Prostate gland (tissue), 2 donors: Measurements from ENCODE around the gene ERC2. TPM values are rescaled to one million over a fixed set of nuclear protein-coding genes. Genes with fewer than 3 reads are reported as not detected.

ENCODE experiments used
- DNase-seq: peaks from one replicate; pipeline ENCODE4 v3.0.0-alpha.2; 2019; ENCODE audit warnings: low spot score
- H3K27ac ChIP-seq, 2 donors: fragments of 200-600 bp; sonication (generic); 2 replicates each; pipeline ENCODE4 v1.5.1; 2017 to 2019
- H3K27me3 ChIP-seq: fragments of 200-600 bp; sonication (generic); replicated peaks from 2 replicates; pipeline ENCODE4 v1.5.1; 2019; ENCODE audit not compliant: insufficient read depth
- H3K36me3 ChIP-seq, 2 donors: fragments of 200-600 bp; sonication (generic); 1 replicate in 1 of 2; 2 replicates in 1 of 2; pipeline versions ENCODE4 v1.5.1 to v1.8.1; 2017 to 2019
- H3K4me1 ChIP-seq: fragments of 200-600 bp; sonication (generic); replicated peaks from 2 replicates; pipeline ENCODE4 v1.5.1; 2019
- H3K4me3 ChIP-seq, 2 donors: fragments of 200-600 bp; sonication (generic); 2 replicates each; pipeline ENCODE4 v1.5.1; 2017 to 2019
- H3K9me3 ChIP-seq: fragments of 200-600 bp; sonication (generic); 2 replicates; pipeline ENCODE4 v1.5.1; 2017
- POLR2A ChIP-seq: fragments of 450-650 bp; IDR thresholded peaks from one replicate; pipeline ENCODE4 v1.6.1; 2016; ENCODE audit warnings: antibody characterized with exemption, mild to moderate bottlenecking
- POLR2AphosphoS5 ChIP-seq: sonication (generic); formaldehyde crosslinking; IDR thresholded peaks from one replicate; pipeline ENCODE4 v1.6.1; 2017; ENCODE audit warnings: antibody characterized with exemption
- WGBS: methylation state at CpG from one replicate; pipeline ENCODE4 v1.1.5; 2018; 5-methylcytosine and 5-hydroxymethylcytosine counted together
- intact Hi-C: fragments of 100-400 bp; cut with DNase I; formaldehyde crosslinking; loops from one replicate; pipeline ENCODE4 v1.14.2; 2022
- total RNA-seq, 2 donors: library from RNA; depleted of rRNA; stranded (reverse); fragments of >200 nt; gene quantifications; one replicate each; pipeline ENCODE4 v1.1.0, GENCODE V29; 2016
- TF ChIP-seq, protein P1 (sequence below), 4 experiments: fragments of 200-600 bp in 2 of 4; fragments of 450-650 bp in 2 of 4; sonication (generic) in 2 of 4; IDR thresholded peaks; 1 replicate in 3 of 4; 2 replicates in 1 of 4; pipeline ENCODE4 v1.5.1; 2016 to 2019; ENCODE audit warnings: antibody characterized with exemption in 4 of 4, mild to moderate bottlenecking in 2 of 4, moderate library complexity in 2 of 4

ERC2 gene
- total RNA-seq, 2 donors from 2014 or later, result 1.0 to 2.7 TPM

DNA sequence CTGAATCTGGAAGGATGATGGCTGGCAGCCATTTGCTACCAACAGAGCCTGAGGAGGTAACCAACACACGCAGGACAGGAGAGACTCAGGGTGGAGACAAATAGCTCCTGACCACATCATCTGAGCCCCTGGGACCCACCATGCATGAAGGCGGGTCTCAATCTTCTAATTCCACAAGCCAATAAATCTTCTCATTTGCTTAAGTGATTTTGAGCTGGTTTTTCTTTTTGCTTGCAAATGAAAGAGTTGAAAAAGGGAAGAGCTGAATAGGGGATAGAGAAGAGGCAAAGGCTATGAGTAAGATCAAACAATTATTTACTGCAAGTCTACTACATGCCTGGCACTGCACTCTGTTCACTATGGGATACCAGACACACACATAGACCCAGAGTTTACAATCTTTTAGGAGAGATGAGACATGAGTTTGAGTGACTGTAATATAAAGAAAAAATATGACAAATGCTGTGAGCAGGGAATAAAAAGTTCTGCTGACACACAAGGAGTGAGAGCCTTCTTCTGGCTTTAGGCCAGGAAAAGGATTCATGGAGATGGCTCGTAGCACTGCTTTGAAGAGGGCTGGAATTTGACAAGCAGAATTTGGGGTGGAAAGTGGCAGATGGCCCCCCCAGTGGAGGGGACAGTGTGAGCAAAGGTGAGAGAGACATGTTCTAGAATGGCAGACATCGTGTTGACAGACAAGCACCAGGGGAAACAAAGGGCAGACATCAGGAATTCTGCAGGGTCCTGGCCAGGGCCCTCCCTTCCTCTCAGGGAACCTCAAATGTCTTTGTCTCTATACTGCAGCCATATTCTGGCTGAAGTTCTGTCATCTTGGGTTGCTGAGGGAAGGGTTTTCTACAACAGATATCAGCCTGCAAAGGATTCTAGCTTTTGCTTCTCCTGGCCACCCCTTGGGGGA, 911.4 kb downstream of the ERC2 start:
- intact Hi-C loops, result no loop called here
- no peak overlapping the region for H3K4me3 ChIP-seq
- H3K27ac ChIP-seq, result no peak overlapping the region
- H3K27me3 ChIP-seq, result no peaks in the 10 kb centered on the region
- H3K36me3 ChIP-seq, result no peaks in the 10 kb centered on the region
- DNase-seq, result no peak
- H3K9me3 ChIP-seq, result no peaks in the 10 kb centered on the region
- 79% methylated on average over 4 of the region's 4 CpGs for WGBS
- TF ChIP-seq POLR2A (no peak), POLR2AphosphoS5 (no peak)
- TF ChIP-seq, protein P1, sequence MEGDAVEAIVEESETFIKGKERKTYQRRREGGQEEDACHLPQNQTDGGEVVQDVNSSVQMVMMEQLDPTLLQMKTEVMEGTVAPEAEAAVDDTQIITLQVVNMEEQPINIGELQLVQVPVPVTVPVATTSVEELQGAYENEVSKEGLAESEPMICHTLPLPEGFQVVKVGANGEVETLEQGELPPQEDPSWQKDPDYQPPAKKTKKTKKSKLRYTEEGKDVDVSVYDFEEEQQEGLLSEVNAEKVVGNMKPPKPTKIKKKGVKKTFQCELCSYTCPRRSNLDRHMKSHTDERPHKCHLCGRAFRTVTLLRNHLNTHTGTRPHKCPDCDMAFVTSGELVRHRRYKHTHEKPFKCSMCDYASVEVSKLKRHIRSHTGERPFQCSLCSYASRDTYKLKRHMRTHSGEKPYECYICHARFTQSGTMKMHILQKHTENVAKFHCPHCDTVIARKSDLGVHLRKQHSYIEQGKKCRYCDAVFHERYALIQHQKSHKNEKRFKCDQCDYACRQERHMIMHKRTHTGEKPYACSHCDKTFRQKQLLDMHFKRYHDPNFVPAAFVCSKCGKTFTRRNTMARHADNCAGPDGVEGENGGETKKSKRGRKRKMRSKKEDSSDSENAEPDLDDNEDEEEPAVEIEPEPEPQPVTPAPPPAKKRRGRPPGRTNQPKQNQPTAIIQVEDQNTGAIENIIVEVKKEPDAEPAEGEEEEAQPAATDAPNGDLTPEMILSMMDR (IDR thresholded peaks at IDR 0.05), result no peak
- no peaks in the 10 kb centered on the region for H3K4me1 ChIP-seq

DNA sequence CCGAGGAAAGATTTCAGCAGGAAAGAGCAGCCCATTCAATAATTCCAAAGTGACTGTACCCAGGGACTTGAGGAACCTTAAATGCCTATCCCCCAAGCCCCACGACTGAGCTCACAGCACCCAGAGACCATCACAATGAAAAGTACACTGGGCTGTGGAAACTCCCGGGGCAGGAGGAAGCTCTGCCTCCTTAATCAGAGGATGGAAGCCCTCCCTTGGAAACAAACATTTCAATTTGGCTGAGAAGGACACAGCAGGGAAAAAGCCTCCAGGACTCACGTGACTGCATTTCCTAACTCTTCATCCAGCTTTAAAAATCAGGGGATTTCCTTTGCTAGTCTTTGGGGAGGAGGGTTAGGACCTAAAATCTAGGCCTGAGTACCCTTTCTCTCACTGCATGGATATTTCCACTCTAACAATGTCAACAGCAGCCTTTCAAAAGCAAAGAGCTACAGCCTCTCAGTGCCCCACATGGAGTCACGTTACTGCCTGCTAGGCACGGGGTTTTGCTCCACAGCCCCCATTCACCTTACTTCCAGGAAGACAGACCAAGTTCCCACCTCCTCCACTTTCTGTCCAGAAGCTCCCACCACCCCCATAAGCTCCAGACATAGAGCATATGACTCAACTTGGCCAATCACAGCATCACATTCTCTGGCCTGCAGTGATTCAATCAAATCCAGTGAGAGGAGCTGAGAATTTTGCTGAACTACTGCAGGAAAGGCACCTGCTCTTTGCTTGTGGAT, 912.2 kb downstream of the ERC2 start:
- Histone ChIP-seq H3K27ac (no peak overlapping the region), H3K4me1 (no peaks in the 10 kb centered on the region), H3K4me3 (no peak overlapping the region), H3K27me3 (no peaks in the 10 kb centered on the region), H3K9me3 (no peaks in the 10 kb centered on the region), H3K36me3 (no peaks in the 10 kb centered on the region)
- 77% methylated on average over 6 of the region's 6 CpGs for WGBS
- TF ChIP-seq POLR2AphosphoS5, result no peak
- TF ChIP-seq, protein P1 (IDR thresholded peaks at IDR 0.05), result no peak
- TF ChIP-seq POLR2A, result no peak
- no peak for DNase-seq
- intact Hi-C loops, result no loop called here

DNA sequence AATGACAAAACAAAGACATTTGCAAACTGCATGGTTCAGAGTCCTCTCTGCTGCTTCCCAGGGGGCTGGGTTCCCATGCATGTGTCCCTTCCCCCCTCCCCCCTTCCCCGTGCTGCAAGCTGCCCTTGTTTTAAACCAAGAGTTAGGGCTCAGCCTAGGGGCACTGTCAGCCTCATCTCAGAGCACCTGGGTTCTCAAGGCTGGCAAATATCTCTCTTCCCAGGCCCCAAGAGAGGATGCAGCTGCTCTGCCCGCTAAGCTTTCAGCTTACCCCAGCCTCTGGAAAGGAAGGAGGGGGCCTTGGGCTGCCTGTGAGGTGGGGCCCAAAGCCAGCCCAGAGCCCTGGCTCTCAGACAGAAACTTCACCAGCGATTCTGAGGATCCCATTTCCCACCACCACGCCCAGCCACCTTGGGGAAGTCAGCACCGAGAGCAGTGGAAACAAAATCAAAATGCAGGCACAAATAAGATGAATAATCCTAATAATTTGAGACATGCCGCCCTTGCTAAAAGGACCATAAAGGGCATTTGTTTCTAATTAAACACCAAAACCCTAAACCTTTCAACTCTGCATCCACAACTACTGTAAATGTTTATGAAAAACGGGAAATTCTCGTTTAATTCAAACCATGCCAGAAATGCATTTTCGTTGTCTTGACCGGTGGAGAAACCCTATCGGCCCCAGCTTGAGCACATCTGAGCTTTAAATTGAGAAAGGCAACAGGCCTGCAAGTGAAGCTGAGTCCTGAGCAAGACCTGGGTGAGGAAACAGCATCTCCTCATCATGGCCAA, 913.4 kb downstream of the ERC2 start:
- no peaks in the 10 kb centered on the region for H3K9me3 ChIP-seq
- H3K4me1 ChIP-seq, result no peaks in the 10 kb centered on the region
- DNase-seq, result no peak
- WGBS, result 72% methylated on average over 11 of the region's 11 CpGs
- TF ChIP-seq POLR2AphosphoS5, result no peak
- TF ChIP-seq POLR2A, result no peak
- TF ChIP-seq, protein P1 (IDR thresholded peaks at IDR 0.05), result no peak
- no peak overlapping the region for H3K4me3 ChIP-seq
- no peaks in the 10 kb centered on the region for H3K27me3 ChIP-seq
- H3K36me3 ChIP-seq, result no peaks in the 10 kb centered on the region
- H3K27ac ChIP-seq, result no peak overlapping the region
- intact Hi-C loops, result no loop called here

DNA sequence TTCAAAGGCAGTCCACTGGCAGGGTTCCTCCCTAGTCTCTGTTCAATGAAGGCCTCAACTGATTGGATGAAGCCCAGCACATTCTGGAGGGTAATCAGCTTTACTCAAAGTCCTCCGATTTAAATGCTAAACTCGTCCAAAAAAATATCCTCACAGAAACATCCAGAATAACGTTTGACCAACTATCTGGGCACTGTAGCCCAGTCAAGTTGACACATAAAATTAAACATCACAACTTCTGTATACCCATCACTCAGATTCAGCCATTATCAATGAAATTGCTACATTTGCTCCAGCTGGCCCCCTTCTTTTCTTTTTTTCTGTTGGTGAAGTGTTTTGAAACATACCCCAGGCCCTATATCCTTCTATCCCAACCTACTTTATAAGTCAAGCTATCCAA, 916.6 kb downstream of the ERC2 start:
- Histone ChIP-seq H3K4me3 (no peak overlapping the region), H3K27ac (no peak overlapping the region), H3K9me3 (no peaks in the 10 kb centered on the region), H3K27me3 (no peaks in the 10 kb centered on the region), H3K4me1 (no peaks in the 10 kb centered on the region), H3K36me3 (no peaks in the 10 kb centered on the region)
- intact Hi-C loops, result no loop called here
- no peak for TF ChIP-seq POLR2A
- TF ChIP-seq POLR2AphosphoS5, result no peak
- TF ChIP-seq, protein P1 (IDR thresholded peaks at IDR 0.05), result no peak
- no peak for DNase-seq
- WGBS, result 94% methylated on average over 3 of the region's 3 CpGs
